H1 (cell line): ENCODE measurements around the gene CEP250. TPM values are rescaled to one million over a fixed set of nuclear protein-coding genes. Genes with fewer than 3 reads are reported as not detected.

Source experiments
- BACH1 ChIP-seq: IDR thresholded peaks from 2 replicates; pipeline ENCODE4 v1.6.1; 2012; ENCODE audit warnings: low read length, improper control_type of control experiment
- CBX5 ChIP-seq: fragments of 300-800, 300-1000 bp; sonication (generic); IDR thresholded peaks from 2 replicates; pipeline ENCODE4 v1.7.1; 2016; ENCODE audit warnings: antibody characterized with exemption, low read length, low read depth
- EZH2 ChIP-seq: fragments of 200-600 bp; sonication (generic); IDR thresholded peaks from 2 replicates; pipeline ENCODE4 v1.7.1; 2012; ENCODE audit warnings: low read depth, mild to moderate bottlenecking, moderate library complexity, low read length, inconsistent platforms; ENCODE audit not compliant: severe bottlenecking
- HDAC2 ChIP-seq, 2 experiments: fragments of 300-600 bp in 1 of 2; sonication (generic) in 1 of 2; IDR thresholded peaks; 2 replicates each; pipeline ENCODE4 v1.6.1; 2011 to 2012; ENCODE audit warnings: low read depth in 2 of 2, low read length in 2 of 2, mild to moderate bottlenecking in 2 of 2, moderate library complexity in 2 of 2, borderline replicate concordance in 1 of 2, inconsistent platforms in 1 of 2
- RXRA ChIP-seq: IDR thresholded peaks from 2 replicates; pipeline ENCODE4 v1.6.1; 2011; ENCODE audit warnings: low read depth, mild to moderate bottlenecking, low read length, moderate library complexity; ENCODE audit not compliant: insufficient read depth
- SP2 ChIP-seq: IDR thresholded peaks from 2 replicates; pipeline ENCODE4 v1.6.1; 2012; ENCODE audit warnings: mild to moderate bottlenecking, low read length, inconsistent platforms
- TBP ChIP-seq: IDR thresholded peaks from 2 replicates; pipeline ENCODE4 v1.6.1; 2011; ENCODE audit warnings: low read depth, low read length, improper control_type of control experiment
- polyA plus RNA-seq, 7 experiments: library from polyadenylated mRNA; depleted of rRNA in 3 of 7; stranded (reverse) in 5 of 7; unstranded in 2 of 7; fragments of >200 nt in 5 of 7; fragments of 200-250 nt in 2 of 7; gene quantifications; 1 replicate in 5 of 7; 2 replicates in 1 of 7; 4 replicates in 1 of 7; pipeline versions ENCODE4 v1.2.1 to v1.2.3, GENCODE V29; 2011 to 2013; ENCODE audit warnings: missing spikeins in 2 of 7, mixed read lengths in 2 of 7
- total RNA-seq: library from RNA; stranded (reverse); fragmentation: NEBNext Ultra II Directional; extraction: Animal tissue kit (Norgen Biotek cat#: 25700); gene quantifications from 2 replicates; pipeline ENCODE4 v1.2.1, GENCODE V29; 2021
- TF ChIP-seq, protein P1 (sequence below): fragments of 300-600 bp; sonication (generic); IDR thresholded peaks from 2 replicates; pipeline ENCODE4 v1.7.1; 2012; ENCODE audit warnings: low read length, moderate library complexity, mild to moderate bottlenecking, inconsistent platforms; ENCODE audit not compliant: insufficient replicate concordance
- TF ChIP-seq, protein P2 (sequence below): IDR thresholded peaks from 2 replicates; pipeline ENCODE4 v1.6.1; 2012; ENCODE audit warnings: inconsistent platforms
- TF ChIP-seq, protein P3 (sequence below): IDR thresholded peaks from 2 replicates; pipeline ENCODE4 v1.6.1; 2011; ENCODE audit warnings: low read length, improper control_type of control experiment

The CEP250 gene
- total and polyA plus RNA-seq, 2 of the 8 experiments (the other 6 are each of a cell fraction or from before 2014, with no cell fraction given), result 2.6 to 33.7 TPM

- TF ChIP-seq, protein P1, sequence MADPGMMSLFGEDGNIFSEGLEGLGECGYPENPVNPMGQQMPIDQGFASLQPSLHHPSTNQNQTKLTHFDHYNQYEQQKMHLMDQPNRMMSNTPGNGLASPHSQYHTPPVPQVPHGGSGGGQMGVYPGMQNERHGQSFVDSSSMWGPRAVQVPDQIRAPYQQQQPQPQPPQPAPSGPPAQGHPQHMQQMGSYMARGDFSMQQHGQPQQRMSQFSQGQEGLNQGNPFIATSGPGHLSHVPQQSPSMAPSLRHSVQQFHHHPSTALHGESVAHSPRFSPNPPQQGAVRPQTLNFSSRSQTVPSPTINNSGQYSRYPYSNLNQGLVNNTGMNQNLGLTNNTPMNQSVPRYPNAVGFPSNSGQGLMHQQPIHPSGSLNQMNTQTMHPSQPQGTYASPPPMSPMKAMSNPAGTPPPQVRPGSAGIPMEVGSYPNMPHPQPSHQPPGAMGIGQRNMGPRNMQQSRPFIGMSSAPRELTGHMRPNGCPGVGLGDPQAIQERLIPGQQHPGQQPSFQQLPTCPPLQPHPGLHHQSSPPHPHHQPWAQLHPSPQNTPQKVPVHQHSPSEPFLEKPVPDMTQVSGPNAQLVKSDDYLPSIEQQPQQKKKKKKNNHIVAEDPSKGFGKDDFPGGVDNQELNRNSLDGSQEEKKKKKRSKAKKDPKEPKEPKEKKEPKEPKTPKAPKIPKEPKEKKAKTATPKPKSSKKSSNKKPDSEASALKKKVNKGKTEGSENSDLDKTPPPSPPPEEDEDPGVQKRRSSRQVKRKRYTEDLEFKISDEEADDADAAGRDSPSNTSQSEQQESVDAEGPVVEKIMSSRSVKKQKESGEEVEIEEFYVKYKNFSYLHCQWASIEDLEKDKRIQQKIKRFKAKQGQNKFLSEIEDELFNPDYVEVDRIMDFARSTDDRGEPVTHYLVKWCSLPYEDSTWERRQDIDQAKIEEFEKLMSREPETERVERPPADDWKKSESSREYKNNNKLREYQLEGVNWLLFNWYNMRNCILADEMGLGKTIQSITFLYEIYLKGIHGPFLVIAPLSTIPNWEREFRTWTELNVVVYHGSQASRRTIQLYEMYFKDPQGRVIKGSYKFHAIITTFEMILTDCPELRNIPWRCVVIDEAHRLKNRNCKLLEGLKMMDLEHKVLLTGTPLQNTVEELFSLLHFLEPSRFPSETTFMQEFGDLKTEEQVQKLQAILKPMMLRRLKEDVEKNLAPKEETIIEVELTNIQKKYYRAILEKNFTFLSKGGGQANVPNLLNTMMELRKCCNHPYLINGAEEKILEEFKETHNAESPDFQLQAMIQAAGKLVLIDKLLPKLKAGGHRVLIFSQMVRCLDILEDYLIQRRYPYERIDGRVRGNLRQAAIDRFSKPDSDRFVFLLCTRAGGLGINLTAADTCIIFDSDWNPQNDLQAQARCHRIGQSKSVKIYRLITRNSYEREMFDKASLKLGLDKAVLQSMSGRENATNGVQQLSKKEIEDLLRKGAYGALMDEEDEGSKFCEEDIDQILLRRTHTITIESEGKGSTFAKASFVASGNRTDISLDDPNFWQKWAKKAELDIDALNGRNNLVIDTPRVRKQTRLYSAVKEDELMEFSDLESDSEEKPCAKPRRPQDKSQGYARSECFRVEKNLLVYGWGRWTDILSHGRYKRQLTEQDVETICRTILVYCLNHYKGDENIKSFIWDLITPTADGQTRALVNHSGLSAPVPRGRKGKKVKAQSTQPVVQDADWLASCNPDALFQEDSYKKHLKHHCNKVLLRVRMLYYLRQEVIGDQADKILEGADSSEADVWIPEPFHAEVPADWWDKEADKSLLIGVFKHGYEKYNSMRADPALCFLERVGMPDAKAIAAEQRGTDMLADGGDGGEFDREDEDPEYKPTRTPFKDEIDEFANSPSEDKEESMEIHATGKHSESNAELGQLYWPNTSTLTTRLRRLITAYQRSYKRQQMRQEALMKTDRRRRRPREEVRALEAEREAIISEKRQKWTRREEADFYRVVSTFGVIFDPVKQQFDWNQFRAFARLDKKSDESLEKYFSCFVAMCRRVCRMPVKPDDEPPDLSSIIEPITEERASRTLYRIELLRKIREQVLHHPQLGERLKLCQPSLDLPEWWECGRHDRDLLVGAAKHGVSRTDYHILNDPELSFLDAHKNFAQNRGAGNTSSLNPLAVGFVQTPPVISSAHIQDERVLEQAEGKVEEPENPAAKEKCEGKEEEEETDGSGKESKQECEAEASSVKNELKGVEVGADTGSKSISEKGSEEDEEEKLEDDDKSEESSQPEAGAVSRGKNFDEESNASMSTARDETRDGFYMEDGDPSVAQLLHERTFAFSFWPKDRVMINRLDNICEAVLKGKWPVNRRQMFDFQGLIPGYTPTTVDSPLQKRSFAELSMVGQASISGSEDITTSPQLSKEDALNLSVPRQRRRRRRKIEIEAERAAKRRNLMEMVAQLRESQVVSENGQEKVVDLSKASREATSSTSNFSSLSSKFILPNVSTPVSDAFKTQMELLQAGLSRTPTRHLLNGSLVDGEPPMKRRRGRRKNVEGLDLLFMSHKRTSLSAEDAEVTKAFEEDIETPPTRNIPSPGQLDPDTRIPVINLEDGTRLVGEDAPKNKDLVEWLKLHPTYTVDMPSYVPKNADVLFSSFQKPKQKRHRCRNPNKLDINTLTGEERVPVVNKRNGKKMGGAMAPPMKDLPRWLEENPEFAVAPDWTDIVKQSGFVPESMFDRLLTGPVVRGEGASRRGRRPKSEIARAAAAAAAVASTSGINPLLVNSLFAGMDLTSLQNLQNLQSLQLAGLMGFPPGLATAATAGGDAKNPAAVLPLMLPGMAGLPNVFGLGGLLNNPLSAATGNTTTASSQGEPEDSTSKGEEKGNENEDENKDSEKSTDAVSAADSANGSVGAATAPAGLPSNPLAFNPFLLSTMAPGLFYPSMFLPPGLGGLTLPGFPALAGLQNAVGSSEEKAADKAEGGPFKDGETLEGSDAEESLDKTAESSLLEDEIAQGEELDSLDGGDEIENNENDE, result no peak
- no peak for TF ChIP-seq EZH2
- TF ChIP-seq, protein P2, sequence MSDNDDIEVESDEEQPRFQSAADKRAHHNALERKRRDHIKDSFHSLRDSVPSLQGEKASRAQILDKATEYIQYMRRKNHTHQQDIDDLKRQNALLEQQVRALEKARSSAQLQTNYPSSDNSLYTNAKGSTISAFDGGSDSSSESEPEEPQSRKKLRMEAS, result no peak
- TF ChIP-seq RXRA, result no peak
- TF ChIP-seq SP2, result no peak
- TF ChIP-seq BACH1, result no peak
- no peak for TF ChIP-seq HDAC2 (IDR thresholded peaks at IDR 0.05; ENCODE audit: borderline replicate concordance in 1 of 2, low read depth in 2 of 2, low read length in 2 of 2)
- TF ChIP-seq, protein P3, sequence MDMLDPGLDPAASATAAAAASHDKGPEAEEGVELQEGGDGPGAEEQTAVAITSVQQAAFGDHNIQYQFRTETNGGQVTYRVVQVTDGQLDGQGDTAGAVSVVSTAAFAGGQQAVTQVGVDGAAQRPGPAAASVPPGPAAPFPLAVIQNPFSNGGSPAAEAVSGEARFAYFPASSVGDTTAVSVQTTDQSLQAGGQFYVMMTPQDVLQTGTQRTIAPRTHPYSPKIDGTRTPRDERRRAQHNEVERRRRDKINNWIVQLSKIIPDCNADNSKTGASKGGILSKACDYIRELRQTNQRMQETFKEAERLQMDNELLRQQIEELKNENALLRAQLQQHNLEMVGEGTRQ, result no peak
- TF ChIP-seq CBX5, result no peak
- TF ChIP-seq TBP, result no peak
Observed at GRCh38 chr20:35451295-35451694, 4.1 kb upstream of the CEP250 start (continued).
